GOT3 (cell line): Measurements from ENCODE around the gene IQCH.
"Not testable (repeated sequence)": the region's sequence is repeated elsewhere in the genome, so short reads cannot be mapped to it uniquely, and the experiment has no call there.

Source experiments
- DNase-seq: peaks from one replicate; lab custom pipeline; 2025; ENCODE audit warnings: mixed read lengths; lab: John Stamatoyannopoulos, UW

IQCH gene

GRCh38 chr15:67358812-67359211 lies 104.2 kb downstream of the IQCH start:
- no peak for DNase-seq

- DNase-seq, result no peak
These were observed 105.0 kb downstream of the IQCH start for GRCh38 chr15:67359431-67360079.

GRCh38 chr15:67361100-67361499 lies 106.5 kb downstream of the IQCH start:
- DNase-seq, result no peak

- DNase-seq, result not testable (repeated sequence)
These were observed 109.1 kb downstream of the IQCH start for GRCh38 chr15:67363712-67364111.

- no peak for DNase-seq
These were observed 111.4 kb downstream of the IQCH start for GRCh38 chr15:67365994-67366393.

- no peak for DNase-seq
These were observed 112.3 kb downstream of the IQCH start for GRCh38 chr15:67366904-67367303.

- no peak for DNase-seq
These were observed 114.9 kb downstream of the IQCH start for GRCh38 chr15:67369359-67369998.

- no peak for DNase-seq
These were observed 115.8 kb downstream of the IQCH start for GRCh38 chr15:67370206-67370954.

GRCh38 chr15:67372543-67372942 lies 118.0 kb downstream of the IQCH start:
- DNase-seq, result no peak

GRCh38 chr15:67372986-67373675 lies 118.5 kb downstream of the IQCH start:
- no peak for DNase-seq

GRCh38 chr15:67373971-67374370 lies 119.4 kb downstream of the IQCH start:
- no peak for DNase-seq

- no peak for DNase-seq
These were observed 124.9 kb downstream of the IQCH start for GRCh38 chr15:67379530-67379929.

- no peak for DNase-seq
These were observed 126.3 kb downstream of the IQCH start for GRCh38 chr15:67380921-67381320.

GRCh38 chr15:67381416-67382045 lies 126.9 kb downstream of the IQCH start:
- no peak for DNase-seq

GRCh38 chr15:67382723-67383122 lies 128.1 kb downstream of the IQCH start:
- DNase-seq, result no peak

- no peak for DNase-seq
These were observed 129.3 kb downstream of the IQCH start for GRCh38 chr15:67383899-67384298.

- no peak for DNase-seq
These were observed 130.2 kb downstream of the IQCH start for GRCh38 chr15:67384761-67385160.

GRCh38 chr15:67385971-67386370 lies 131.4 kb downstream of the IQCH start:
- no peak for DNase-seq

- DNase-seq, result no peak
These were observed 132.4 kb downstream of the IQCH start for GRCh38 chr15:67386947-67387346.

GRCh38 chr15:67389975-67390374 lies 135.4 kb downstream of the IQCH start:
- no peak for DNase-seq

- DNase-seq, result no peak
These were observed 140.5 kb downstream of the IQCH start for GRCh38 chr15:67394873-67395639.
